SU-DHL-6 (cell line): ENCODE measurements around the gene TRIM33.
"Not testable (repeated sequence)": the region's sequence is repeated elsewhere in the genome, so short reads cannot be mapped to it uniquely, and the experiment has no call there.

ENCODE experiments used
- H2AFZ ChIP-seq: fragments of 200-600 bp; sonication (generic); 2 replicates; pipeline ENCODE4 v1.6.1; 2014; ENCODE audit warnings: low read depth, mild to moderate bottlenecking, moderate library complexity, mixed read lengths, antibody characterized with exemption, low read length; ENCODE audit not compliant: severe bottlenecking
- H3F3A ChIP-seq: fragments of 200-600 bp; shearing (Covaris generic); 2 replicates; pipeline ENCODE4 v1.6.0; 2016; ENCODE audit warnings: antibody characterized with exemption, mild to moderate bottlenecking; ENCODE audit not compliant: insufficient read depth
- H3K27ac ChIP-seq: fragments of 200-600 bp; sonication (generic); 2 replicates; pipeline ENCODE4 v1.5.1; 2016; ENCODE audit warnings: low read depth, mild to moderate bottlenecking, low read length, moderate library complexity, mixed read lengths
- H3K27me3 ChIP-seq: fragments of 200-600 bp; sonication (generic), shearing (Covaris generic); 2 replicates; pipeline ENCODE4 v1.6.0; 2014; ENCODE audit warnings: mild to moderate bottlenecking, low read length
- H3K36me3 ChIP-seq: fragments of 200-600 bp; sonication (generic); 2 replicates; pipeline ENCODE4 v1.6.1; 2014; ENCODE audit warnings: mild to moderate bottlenecking, low read length, mixed read lengths
- H3K4me2 ChIP-seq: fragments of 300-600, 200-600 bp; shearing (Covaris generic), sonication (generic); 2 replicates; pipeline ENCODE4 v1.6.0; 2014; ENCODE audit warnings: low read length, low read depth, mild to moderate bottlenecking; ENCODE audit not compliant: poor library complexity, severe bottlenecking
- H3K4me3 ChIP-seq: fragments of 200-600 bp; sonication (generic); 2 replicates; pipeline ENCODE4 v1.5.1; 2014; ENCODE audit warnings: antibody characterized with exemption, low read length, mild to moderate bottlenecking, mixed read lengths; ENCODE audit not compliant: insufficient read depth, poor library complexity, severe bottlenecking
- H3K79me2 ChIP-seq: fragments of 200-600 bp; sonication (generic); 2 replicates; pipeline ENCODE4 v1.6.1; 2014; ENCODE audit warnings: mild to moderate bottlenecking, low read length, moderate library complexity; ENCODE audit not compliant: insufficient read depth
- H3K9ac ChIP-seq: fragments of 200-600 bp; sonication (generic); 2 replicates; pipeline ENCODE4 v1.7.0; 2014; ENCODE audit warnings: mild to moderate bottlenecking, low read length
- H3K9me2 ChIP-seq: fragments of 200-600 bp; sonication (generic); replicated peaks from 2 replicates; pipeline ENCODE4 v1.6.1; 2014; ENCODE audit warnings: low read length; ENCODE audit not compliant: insufficient read depth
- H3K9me3 ChIP-seq: fragments of 200-600 bp; sonication (generic); 2 replicates; pipeline ENCODE4 v1.6.1; 2014; ENCODE audit warnings: low read length, mixed read lengths; ENCODE audit not compliant: insufficient read depth
- H4K20me1 ChIP-seq: fragments of 200-600 bp; sonication (generic); 2 replicates; pipeline ENCODE4 v1.6.1; 2014; ENCODE audit warnings: low read depth, mild to moderate bottlenecking, antibody characterized with exemption, low read length, moderate library complexity, mixed read lengths
- CTCF ChIP-seq: fragments of 200-600 bp; sonication (generic); IDR thresholded peaks from one replicate; pipeline ENCODE4 v1.5.1; 2017; ENCODE audit warnings: antibody characterized with exemption, mild to moderate bottlenecking, low read length, moderate library complexity; ENCODE audit not compliant: insufficient read depth, poor library complexity, severe bottlenecking
- EZH2phosphoT487 ChIP-seq: fragments of 200-600 bp; sonication (generic), shearing (Covaris generic); conservative IDR thresholded peaks from 2 replicates; pipeline ENCODE4 v1.6.1; 2018; ENCODE audit warnings: mild to moderate bottlenecking, antibody characterized with exemption, low read length, moderate library complexity, mixed read lengths

TRIM33 gene

GRCh38 chr1:114368560-114369255 is 142.3 kb downstream of the TRIM33 start:
- no peak for TF ChIP-seq CTCF
- no peaks in the 10 kb centered on the region for H3K27me3 ChIP-seq
- H4K20me1 ChIP-seq = no peaks in the 10 kb centered on the region
- H3K27ac ChIP-seq = no peak overlapping the region
- H2AFZ ChIP-seq = no peak overlapping the region
- H3K79me2 ChIP-seq = no peaks in the 10 kb centered on the region
- H3K9ac ChIP-seq = no peak overlapping the region
- no peaks in the 10 kb centered on the region for H3F3A ChIP-seq
- no peak overlapping the region for H3K4me2 ChIP-seq
- no peaks in the 10 kb centered on the region; the same call in 1 of the 2 replicates for H3K36me3 ChIP-seq
- H3K9me2 ChIP-seq = no peaks in the 10 kb centered on the region
- no peak overlapping the region for H3K4me3 ChIP-seq
- peaks cover 9% of the 10 kb centered on the region; the same call in 1 of the 2 replicates for H3K9me3 ChIP-seq

DNA sequence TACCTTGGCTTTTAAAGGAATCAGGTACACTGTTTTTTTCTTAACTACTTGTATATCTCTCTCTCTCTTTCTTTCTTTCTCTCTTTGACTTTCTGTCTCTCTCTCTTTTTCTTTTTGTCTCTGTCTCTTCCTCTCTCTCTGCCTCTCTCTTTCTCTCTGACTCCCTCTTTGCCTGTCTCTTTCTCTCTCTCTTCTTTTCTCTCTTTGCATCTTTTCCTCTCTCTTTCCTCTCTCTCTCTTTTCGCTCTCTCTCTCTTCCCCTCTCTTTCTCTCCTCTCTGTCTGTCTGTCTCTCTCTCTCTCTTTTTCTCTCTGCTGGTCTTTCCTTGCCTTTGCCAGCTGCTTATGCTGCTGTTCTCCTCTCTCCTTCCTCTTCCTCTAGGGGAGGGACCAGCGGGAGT is 143.2 kb downstream of the TRIM33 start:
- Histone ChIP-seq H3F3A (no peaks in the 10 kb centered on the region), H3K36me3 (no peaks in the 10 kb centered on the region), H3K9me2 (no peaks in the 10 kb centered on the region), H3K9me3 (peaks cover 14% of the 10 kb centered on the region; the same call in 1 of the 2 replicates), H3K9ac (no peak overlapping the region), H3K4me3 (no peak overlapping the region), H3K27me3 (no peaks in the 10 kb centered on the region), H3K4me2 (no peak overlapping the region), H2AFZ (no peak overlapping the region), H3K79me2 (no peaks in the 10 kb centered on the region), H3K27ac (no peak overlapping the region), H4K20me1 (no peaks in the 10 kb centered on the region)
- TF ChIP-seq EZH2phosphoT487 (no peak), CTCF (no peak)

DNA sequence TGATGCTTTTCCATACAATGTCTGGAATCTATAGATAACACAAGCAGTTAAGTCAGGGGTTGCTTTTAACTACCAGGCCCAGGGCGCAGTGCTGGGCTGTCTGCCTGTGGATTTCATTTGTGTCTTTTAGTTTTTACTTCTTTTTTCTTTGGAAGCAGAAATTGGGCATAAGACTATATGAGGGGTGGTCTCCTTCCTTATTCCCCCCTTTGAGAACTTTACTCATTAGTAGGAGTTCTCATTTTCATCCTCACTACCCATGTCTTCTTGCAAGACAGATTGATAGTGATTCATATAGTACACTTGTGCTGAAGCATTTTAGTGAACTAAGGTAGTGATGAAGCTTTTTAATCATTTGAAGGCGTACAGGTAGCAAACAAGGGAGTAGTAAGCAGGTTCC is 147.8 kb downstream of the TRIM33 start:
- H3K9me3 ChIP-seq = peaks cover 19% of the 10 kb centered on the region; the same call in 1 of the 2 replicates
- not testable (repeated sequence) for H3K4me2 ChIP-seq, H3K36me3 ChIP-seq

DNA sequence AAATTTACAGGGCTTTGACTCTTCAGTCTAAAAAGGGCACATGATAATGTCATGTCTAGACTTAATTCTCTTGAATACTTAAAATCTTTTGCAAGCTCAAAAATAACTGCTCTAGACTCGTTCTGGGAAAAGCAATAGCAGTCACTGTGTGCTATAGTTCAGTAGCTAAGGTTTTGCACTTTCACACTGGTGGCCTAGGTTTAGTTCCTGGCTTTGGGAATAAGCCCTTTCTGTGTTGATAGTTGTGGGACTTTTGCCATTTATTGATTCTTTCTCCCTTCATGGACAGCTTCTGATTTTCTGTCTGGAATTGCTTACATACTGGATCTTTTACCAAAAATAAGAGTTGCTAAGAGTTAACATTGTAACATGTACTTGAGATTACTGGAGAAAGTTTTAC is 151.2 kb downstream of the TRIM33 start:
- Histone ChIP-seq H3K4me2 (no peak overlapping the region), H3K9ac (no peak overlapping the region)

More for the DNA sequence above, 147.8 kb downstream of the TRIM33 start:
- not testable (repeated sequence) for H3K9ac ChIP-seq, H2AFZ ChIP-seq, H3K4me3 ChIP-seq, H3K27me3 ChIP-seq, H4K20me1 ChIP-seq, H3F3A ChIP-seq, H3K79me2 ChIP-seq, H3K27ac ChIP-seq, H3K9me2 ChIP-seq

More for the DNA sequence above, 151.2 kb downstream of the TRIM33 start:
- Histone ChIP-seq H3K79me2 (no peaks in the 10 kb centered on the region), H3F3A (no peaks in the 10 kb centered on the region), H3K36me3 (no peaks in the 10 kb centered on the region), H3K9me3 (peaks cover 19% of the 10 kb centered on the region; the same call in 1 of the 2 replicates), H3K9me2 (no peaks in the 10 kb centered on the region), H3K27ac (no peak overlapping the region), H3K4me3 (no peak overlapping the region), H4K20me1 (no peaks in the 10 kb centered on the region), H2AFZ (no peak overlapping the region), H3K27me3 (no peaks in the 10 kb centered on the region)
- TF ChIP-seq EZH2phosphoT487 (no peak), CTCF (no peak)
